GM19239 (cell line): ENCODE results near the gene CHKA.

Experiments used
- DNase-seq: peaks from one replicate; pipeline ENCODE4 v3.0.0; 2011; ENCODE audit warnings: low spot score; ENCODE audit not compliant: insufficient read length
- FAIRE-seq: peaks from 2 replicates; lab custom pipeline; 2011; peaks lifted over from hg19 to GRCh38; lab: Jason Lieb, UNC

CHKA gene

GRCh38 chr11:68121067-68121899 lies at the start of gene CHKA:
CHKA (minus strand) TSS chr11:68121388; CDS start chr11:68121177, 211 bp downstream.
- DNase-seq (peak; percentile 95), FAIRE-seq (peak; percentile 86)

GRCh38 chr11:68169442-68169841 lies 48.3 kb upstream of the CHKA start:
- no peak for FAIRE-seq

GRCh38 chr11:68168694-68169093 lies 47.5 kb upstream of the CHKA start:
- no peak for FAIRE-seq
- DNase-seq = no peak

More at GRCh38 chr11:68169442-68169841, 48.3 kb upstream of the CHKA start:
- DNase-seq = no peak

- DNase-seq = no peak
- FAIRE-seq = no peak
Observed at GRCh38 chr11:68167474-68167873, 46.3 kb upstream of the CHKA start.

- FAIRE-seq = no peak
- DNase-seq = no peak
Observed at GRCh38 chr11:68166969-68167368, 45.8 kb upstream of the CHKA start.

GRCh38 chr11:68165601-68166000 lies 44.4 kb upstream of the CHKA start:
- FAIRE-seq (no peak), DNase-seq (no peak)

GRCh38 chr11:68164437-68164836 lies 43.2 kb upstream of the CHKA start:
- no peak for DNase-seq
- no peak for FAIRE-seq

GRCh38 chr11:68163691-68164090 lies 42.5 kb upstream of the CHKA start:
- DNase-seq (no peak), FAIRE-seq (no peak)

GRCh38 chr11:68160100-68160695 lies 39.0 kb upstream of the CHKA start:
- FAIRE-seq = no peak
- no peak for DNase-seq

GRCh38 chr11:68159665-68160064 lies 38.5 kb upstream of the CHKA start:
- DNase-seq = no peak
- no peak for FAIRE-seq

GRCh38 chr11:68159161-68159560 lies 38.0 kb upstream of the CHKA start:
- DNase-seq (no peak), FAIRE-seq (no peak)

GRCh38 chr11:68158580-68158979 lies 37.4 kb upstream of the CHKA start:
- DNase-seq (no peak), FAIRE-seq (no peak)

- FAIRE-seq = no peak
- DNase-seq = no peak
Observed at GRCh38 chr11:68153742-68154141, 32.6 kb upstream of the CHKA start.

GRCh38 chr11:68150037-68150436 lies 28.8 kb upstream of the CHKA start:
- no peak for FAIRE-seq
- no peak for DNase-seq

- no peak for DNase-seq
- no peak for FAIRE-seq
Observed at GRCh38 chr11:68149417-68149816, 28.2 kb upstream of the CHKA start.

- DNase-seq (no peak), FAIRE-seq (no peak)
Observed at GRCh38 chr11:68148879-68149278, 27.7 kb upstream of the CHKA start.

GRCh38 chr11:68148071-68148805 lies 27.1 kb upstream of the CHKA start:
- FAIRE-seq (no peak), DNase-seq (no peak)

- FAIRE-seq (no peak), DNase-seq (no peak)
Observed at GRCh38 chr11:68146704-68147474, 25.7 kb upstream of the CHKA start.

GRCh38 chr11:68146010-68146540 lies 24.9 kb upstream of the CHKA start:
- no peak for FAIRE-seq
- no peak for DNase-seq
